Skeletal muscle tissue (tissue), 4 donors: Measurements from ENCODE around the gene BAZ1B. TPM values are rescaled to one million over a fixed set of nuclear protein-coding genes. Genes with fewer than 3 reads are reported as not detected.
"Not testable (repeated sequence)": the region's sequence is repeated elsewhere in the genome, so short reads cannot be mapped to it uniquely, and the experiment has no call there.

ENCODE experiments used
- H3K27ac ChIP-seq: one replicate; pipeline ENCODE4 v1.7.0; 2013; ENCODE audit warnings: mild to moderate bottlenecking, low read depth, low read length, inconsistent platforms
- H3K27me3 ChIP-seq, 3 donors: one replicate each; pipeline ENCODE4 v1.7.0; 2013; ENCODE audit warnings: low read length in 3 of 3; ENCODE audit not compliant: control insufficient read depth in 3 of 3, insufficient read depth in 3 of 3
- H3K36me3 ChIP-seq, 3 donors: one replicate each; pipeline ENCODE4 v1.7.0; 2013; ENCODE audit warnings: low read length in 3 of 3; ENCODE audit not compliant: control insufficient read depth in 3 of 3, insufficient read depth in 3 of 3
- H3K4me1 ChIP-seq, 3 donors: one replicate each; pipeline ENCODE4 v1.7.0; 2013; ENCODE audit warnings: low read length in 3 of 3, mild to moderate bottlenecking in 3 of 3; ENCODE audit not compliant: control insufficient read depth in 3 of 3, insufficient read depth in 3 of 3
- H3K4me3 ChIP-seq, 3 donors: one replicate each; pipeline ENCODE4 v1.7.0; 2013; ENCODE audit warnings: low read length in 3 of 3
- H3K9ac ChIP-seq, 3 donors: one replicate each; pipeline ENCODE4 v1.7.0; 2013; ENCODE audit warnings: low read length in 3 of 3, mild to moderate bottlenecking in 3 of 3, moderate library complexity in 2 of 3, low read depth in 1 of 3
- H3K9me3 ChIP-seq, 3 donors: one replicate each; pipeline ENCODE4 v1.7.0; 2013; ENCODE audit warnings: low read length in 3 of 3; ENCODE audit not compliant: control insufficient read depth in 3 of 3
- total RNA-seq: library from RNA; depleted of rRNA; stranded (reverse); fragments of >200 nt; gene quantifications from one replicate; pipeline ENCODE4 v1.2.3, GENCODE V29; 2014
- donor health status: Osteomylitis.

Gene BAZ1B
- total RNA-seq, 1 donor from 2014 or later, result 38.1 TPM

DNA sequence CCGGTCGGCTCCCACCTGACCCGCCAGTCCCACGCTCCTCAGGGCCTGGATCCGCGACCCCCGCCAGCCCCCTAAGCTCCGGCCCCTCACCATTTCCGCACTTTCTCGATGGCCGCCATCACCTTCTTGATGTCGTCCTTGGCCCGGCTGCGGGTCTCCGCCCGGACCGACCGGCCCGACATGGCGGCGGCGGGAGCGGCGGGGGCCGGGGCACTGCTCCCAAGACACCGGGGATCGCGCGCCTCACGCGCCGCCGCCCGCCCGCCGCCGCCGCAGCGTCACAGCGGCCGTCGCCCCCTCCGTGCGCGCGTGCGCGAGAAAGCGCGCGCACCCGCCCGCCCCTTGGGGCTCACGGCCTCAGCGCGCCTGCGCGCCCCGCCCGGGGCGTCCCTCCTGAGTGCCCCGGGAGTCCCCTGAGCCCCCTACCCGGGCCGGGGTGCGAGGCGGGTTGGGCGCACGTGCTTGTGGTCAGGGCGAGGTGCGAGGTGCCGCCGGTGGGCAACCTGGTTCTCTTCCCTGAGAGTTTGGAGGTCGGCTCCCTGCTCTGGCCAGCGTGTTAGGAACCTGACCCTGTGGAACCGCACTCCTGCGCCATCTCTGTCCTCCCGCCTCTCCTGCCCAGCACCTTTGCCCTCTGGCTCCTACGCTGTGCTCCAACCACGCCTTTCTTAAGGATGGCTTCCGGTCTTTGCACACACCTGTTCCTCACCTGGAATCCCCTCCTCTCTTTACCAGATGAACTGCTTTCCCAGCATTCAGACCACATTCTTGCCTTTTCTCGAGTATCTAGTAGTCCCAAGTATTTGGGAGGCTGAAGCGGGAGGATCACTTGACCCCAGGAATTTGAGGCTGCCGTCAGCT is 35.5 kb upstream of the BAZ1B start, which contains the start of gene BCL7B:
Gene BCL7B, minus strand, starts transcription at position 294 of the 861 bp plus-strand sequence. Its CDS starts 112 bp downstream, at position 182.
- Histone ChIP-seq H3K36me3 (peaks cover 3 to 8% (median 5%) of the 10 kb centered on the region in 3 donors), H3K4me3 (peak within 1 kb of the TSS; percentile 89 to 94 (median 90)), H3K27me3 (no peaks in the 10 kb centered on the region), H3K27ac (peak within 1 kb of the TSS; percentile 97), H3K4me1 (peaks cover 23 to 48% (median 35%) of the 10 kb centered on the region in 3 donors), H3K9me3 (no peaks in the 10 kb centered on the region), H3K9ac (peak within 1 kb of the TSS; percentile 88 to 96 (median 91))

DNA sequence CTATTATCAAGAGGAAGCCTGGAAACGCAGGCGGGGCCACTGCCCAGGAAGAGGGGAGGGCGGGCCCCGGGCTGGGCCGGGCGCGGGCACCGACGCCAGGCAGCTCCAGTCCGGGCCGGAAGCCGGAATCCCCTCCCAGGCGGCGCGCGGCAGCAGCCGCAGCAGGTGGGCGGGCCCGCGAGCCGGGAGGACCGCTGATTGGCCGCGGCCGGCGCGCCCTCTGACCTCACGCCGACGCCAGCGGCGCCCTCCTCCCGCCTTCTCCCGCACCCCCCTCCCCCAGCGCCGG is 35.0 kb upstream of the BAZ1B start:
- H3K36me3 ChIP-seq, result peaks cover 5 to 14% (median 5%) of the 10 kb centered on the region in 3 donors
- no peaks in the 10 kb centered on the region for H3K27me3 ChIP-seq
- peak overlapping the region; percentile 89 to 94 (median 90) for H3K4me3 ChIP-seq
- no peaks in the 10 kb centered on the region for H3K9me3 ChIP-seq
- H3K4me1 ChIP-seq, result peaks cover 23 to 48% (median 35%) of the 10 kb centered on the region in 3 donors
- peak overlapping the region; percentile 97 for H3K27ac ChIP-seq
- H3K9ac ChIP-seq, result peak overlapping the region; percentile 88 to 96 (median 91)

DNA sequence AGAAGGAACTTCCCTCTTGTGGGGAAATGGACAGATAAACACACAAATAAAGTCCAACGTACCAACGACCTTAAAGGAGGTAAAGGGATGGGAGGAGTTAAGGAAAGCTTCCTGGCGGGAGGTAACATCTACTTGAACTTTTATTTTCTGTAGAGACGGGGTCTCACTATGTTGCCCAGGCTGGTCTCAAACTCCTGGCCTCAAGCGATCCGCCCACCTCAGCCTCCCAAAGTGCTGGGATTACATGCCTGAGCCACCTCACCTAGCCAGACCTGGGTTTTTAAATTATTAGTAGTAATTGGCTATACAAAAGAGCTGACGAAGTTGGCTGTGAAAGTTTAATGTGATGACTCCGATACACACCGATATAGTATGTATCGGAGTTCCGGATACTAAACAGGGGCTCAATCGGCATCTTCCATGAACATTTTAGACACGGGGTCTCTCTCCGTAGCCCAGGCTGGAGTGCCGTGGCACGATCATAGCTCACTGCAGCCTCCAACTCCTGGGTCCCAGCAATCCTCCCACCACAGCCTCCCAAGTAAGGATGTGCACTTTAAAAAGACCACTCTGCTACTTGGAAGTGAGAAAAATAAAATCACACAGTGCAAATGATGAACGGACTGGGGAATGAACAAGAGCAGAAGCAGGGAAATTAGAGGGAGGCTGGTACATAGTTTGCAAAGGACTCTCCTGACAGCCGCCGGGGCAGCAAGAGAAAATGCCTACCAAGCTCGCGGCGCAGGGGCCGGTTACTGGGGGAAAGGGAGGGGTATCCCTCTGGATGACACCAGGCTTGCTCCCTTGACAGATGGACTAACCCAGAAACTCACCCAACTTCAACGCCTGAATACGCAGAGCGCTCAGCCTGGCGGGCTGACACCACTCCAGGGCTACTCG is 34.4 kb upstream of the BAZ1B start:
- no peaks in the 10 kb centered on the region for H3K9me3 ChIP-seq
- H3K4me3 ChIP-seq, result peak overlapping the region; percentile 89 to 94 (median 90)
- H3K4me1 ChIP-seq, result peaks cover 23 to 48% (median 35%) of the 10 kb centered on the region in 3 donors
- peaks cover 6 to 18% (median 7%) of the 10 kb centered on the region in 3 donors for H3K36me3 ChIP-seq
- peak overlapping the region; percentile 86 to 96 (median 91) for H3K9ac ChIP-seq
- peak overlapping the region; percentile 97 for H3K27ac ChIP-seq
- no peaks in the 10 kb centered on the region for H3K27me3 ChIP-seq

DNA sequence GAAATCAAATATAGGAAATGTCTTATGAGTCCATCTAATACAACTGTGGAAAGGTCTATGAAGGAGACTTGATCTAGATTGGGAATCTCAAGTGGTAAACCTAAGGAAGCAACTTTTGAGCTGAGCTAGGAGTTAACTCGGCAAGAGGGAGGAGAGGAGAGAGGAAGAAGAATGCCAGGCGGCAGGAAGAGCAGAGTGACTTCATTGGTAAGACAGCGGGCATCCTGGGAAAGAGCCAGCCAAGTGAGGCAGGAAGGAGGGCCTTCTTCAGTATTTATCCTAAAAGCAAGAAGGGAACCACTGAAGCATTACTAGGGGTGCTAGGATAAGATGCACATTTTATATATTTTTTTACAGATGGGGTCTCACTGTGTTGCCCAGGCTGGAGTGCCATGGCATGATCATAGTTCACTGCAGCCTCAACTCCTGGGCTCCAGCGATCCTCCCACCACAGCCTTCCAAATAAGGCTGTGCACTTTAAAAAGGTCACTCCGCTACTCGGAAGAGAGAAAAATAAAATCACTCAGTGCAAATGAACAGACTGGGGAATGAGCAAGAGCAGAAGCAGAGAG is 33.4 kb upstream of the BAZ1B start:
- no peaks in the 10 kb centered on the region for H3K27me3 ChIP-seq
- H3K36me3 ChIP-seq, result peaks cover 11 to 23% (median 12%) of the 10 kb centered on the region in 3 donors
- peak overlapping the region in 2 of 3 donors; percentile 41 to 90 for H3K4me3 ChIP-seq
- peaks cover 23 to 46% (median 34%) of the 10 kb centered on the region in 3 donors for H3K4me1 ChIP-seq
- H3K9ac ChIP-seq, result peak overlapping the region; percentile 27 to 91 (median 86)
- no peaks in the 10 kb centered on the region for H3K9me3 ChIP-seq
- peak overlapping the region; percentile 97 for H3K27ac ChIP-seq

DNA sequence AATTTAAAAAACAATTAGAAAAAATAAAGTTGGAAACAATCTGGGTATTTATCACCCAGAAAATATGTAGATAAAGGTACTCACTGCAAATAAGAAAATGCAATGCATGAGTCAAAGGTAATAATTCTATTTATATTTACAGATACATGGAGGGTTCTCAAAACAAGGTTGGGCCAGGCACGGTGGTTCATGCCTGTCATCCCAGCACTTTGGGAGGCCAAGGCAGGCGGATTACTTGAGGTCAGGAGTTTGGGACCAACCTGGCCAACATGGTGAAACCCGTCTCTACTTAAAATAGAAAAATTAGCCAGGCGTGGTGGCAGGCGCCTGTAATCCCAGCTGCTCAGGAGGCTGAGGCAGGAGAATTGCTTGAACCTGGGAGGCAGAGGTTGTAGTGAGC is 28.0 kb upstream of the BAZ1B start:
- peaks cover 4 to 13% (median 12%) of the 10 kb centered on the region in 3 donors for H3K4me1 ChIP-seq
- H3K9ac ChIP-seq, H3K27me3 ChIP-seq, H3K27ac ChIP-seq, H3K4me3 ChIP-seq, H3K9me3 ChIP-seq: not testable (repeated sequence)
- peaks cover 15 to 33% (median 23%) of the 10 kb centered on the region in 3 donors for H3K36me3 ChIP-seq

DNA sequence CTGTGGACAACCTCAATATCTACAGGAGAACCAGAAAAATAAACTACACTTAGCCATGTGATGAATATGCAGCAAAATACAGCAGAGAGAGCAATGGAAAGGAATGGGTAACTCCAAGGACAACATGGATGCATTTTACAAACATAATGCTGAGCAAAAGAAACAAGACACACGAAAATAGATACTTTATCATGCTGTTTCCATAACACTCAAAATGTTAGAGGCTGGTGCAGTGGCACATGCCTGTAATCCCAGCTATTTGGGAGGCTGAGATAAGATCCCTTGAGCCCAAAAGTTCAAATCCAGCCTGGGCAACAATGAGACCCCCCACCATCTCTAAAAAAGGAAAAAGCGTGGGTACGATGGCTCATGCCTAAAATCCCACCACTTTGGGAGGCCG is 27.1 kb upstream of the BAZ1B start:
- H3K4me3 ChIP-seq, result no peak overlapping the region
- H3K36me3 ChIP-seq, result peaks cover 14 to 33% (median 21%) of the 10 kb centered on the region in 3 donors
- no peak overlapping the region for H3K9ac ChIP-seq
- H3K27ac ChIP-seq, result no peak overlapping the region
- H3K9me3 ChIP-seq, result no peaks in the 10 kb centered on the region
- H3K4me1 ChIP-seq, result peaks cover under 1 to 5% (median 3%) of the 10 kb centered on the region in 3 donors
- no peaks in the 10 kb centered on the region for H3K27me3 ChIP-seq

DNA sequence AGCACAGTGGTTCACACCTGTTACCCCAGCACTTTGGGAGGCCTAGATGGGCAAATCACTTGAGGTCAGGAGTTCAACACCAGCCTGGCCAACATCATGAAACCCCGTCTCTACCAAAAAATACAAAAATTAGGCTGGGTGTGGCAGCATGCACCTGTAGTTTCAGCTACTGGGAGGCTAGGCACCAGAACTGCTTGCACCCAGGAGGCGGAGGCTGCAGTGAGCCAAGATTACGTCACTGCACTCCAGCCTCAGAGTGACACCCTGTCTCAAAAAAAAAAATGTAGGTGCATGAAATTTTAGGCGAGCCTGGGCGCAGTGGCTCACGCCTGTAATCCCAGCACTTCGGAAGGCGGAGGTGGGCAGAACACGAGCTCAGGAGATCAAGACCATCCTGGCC is 25.7 kb upstream of the BAZ1B start:
- H3K27me3 ChIP-seq, result no peaks in the 10 kb centered on the region
- peaks cover 20 to 29% (median 24%) of the 10 kb centered on the region in 3 donors for H3K36me3 ChIP-seq

DNA sequence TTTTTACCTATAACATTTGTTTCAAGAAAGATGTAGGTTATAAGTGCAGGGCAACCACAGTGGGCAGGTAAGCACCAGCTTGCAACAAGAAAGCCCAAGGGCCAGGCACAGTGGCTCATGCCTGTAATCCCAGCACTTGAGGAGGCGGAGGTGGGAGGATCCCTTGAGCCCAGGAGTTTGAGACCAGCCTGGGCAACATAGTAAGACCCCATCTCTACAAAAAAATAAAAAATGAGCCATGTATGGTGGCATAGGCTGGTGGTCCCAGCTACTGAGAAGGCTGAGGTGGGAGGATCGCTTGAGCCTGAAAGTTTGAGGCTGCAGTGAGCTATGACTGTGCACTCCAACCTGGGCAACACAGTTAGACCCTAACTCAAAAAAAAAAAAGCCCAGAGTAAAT is 22.6 kb upstream of the BAZ1B start:
- H3K9ac ChIP-seq, result no peak overlapping the region
- H3K27me3 ChIP-seq, result no peaks in the 10 kb centered on the region
- no peaks in the 10 kb centered on the region for H3K9me3 ChIP-seq
- peaks cover 0 to 5% (median 0%) of the 10 kb centered on the region in 3 donors for H3K4me1 ChIP-seq
- peaks cover 30 to 34% (median 33%) of the 10 kb centered on the region in 3 donors for H3K36me3 ChIP-seq
- H3K4me3 ChIP-seq, result no peak overlapping the region
- H3K27ac ChIP-seq, result no peak overlapping the region

More for the DNA sequence above, 25.7 kb upstream of the BAZ1B start:
- Histone ChIP-seq H3K4me1 (peaks cover 0 to 5% (median 0%) of the 10 kb centered on the region in 3 donors), H3K4me3 (no peak overlapping the region), H3K27ac (no peak overlapping the region), H3K9me3 (no peaks in the 10 kb centered on the region), H3K9ac (no peak overlapping the region)

DNA sequence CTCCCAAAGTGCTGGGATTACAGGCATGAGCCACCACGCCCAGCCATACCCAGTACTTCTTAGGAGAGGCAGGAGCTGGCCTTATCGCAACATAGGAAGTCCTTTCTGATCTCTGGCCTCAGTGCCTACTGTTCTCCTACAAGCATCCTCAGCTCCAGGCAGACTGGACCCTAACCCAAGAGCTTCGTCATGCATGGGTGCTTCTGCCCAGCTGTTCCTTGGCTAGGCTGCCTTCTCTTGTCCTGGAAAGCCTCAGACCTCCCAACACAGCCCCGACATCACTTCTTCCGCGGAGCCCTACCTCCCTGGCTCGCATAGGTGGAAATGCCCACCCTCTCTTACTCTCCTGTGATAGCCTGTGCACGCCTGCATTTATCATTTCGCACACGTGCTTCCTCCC is 19.6 kb upstream of the BAZ1B start:
- no peaks in the 10 kb centered on the region for H3K27me3 ChIP-seq
- H3K4me3 ChIP-seq, result no peak overlapping the region
- no peaks in the 10 kb centered on the region for H3K9me3 ChIP-seq
- H3K9ac ChIP-seq, result peak overlapping the region in 1 of 3 donors; percentile 33
- peaks cover 50 to 55% (median 50%) of the 10 kb centered on the region in 3 donors for H3K36me3 ChIP-seq
- no peak overlapping the region for H3K27ac ChIP-seq
- peaks cover 0 to 2% (median 0%) of the 10 kb centered on the region in 3 donors for H3K4me1 ChIP-seq
